ENCODE measurements around the gene RNASE9. TPM values are rescaled to one million over a fixed set of nuclear protein-coding genes. Genes with fewer than 3 reads are reported as not detected.
"Not testable (repeated sequence)": the region's sequence is repeated elsewhere in the genome, so short reads cannot be mapped to it uniquely, and the experiment has no call there.

The RNASE9 gene
- total and polyA plus RNA-seq, 2 experiments from 2014 or later = 0.24 TPM; not detected in 1

DNA sequence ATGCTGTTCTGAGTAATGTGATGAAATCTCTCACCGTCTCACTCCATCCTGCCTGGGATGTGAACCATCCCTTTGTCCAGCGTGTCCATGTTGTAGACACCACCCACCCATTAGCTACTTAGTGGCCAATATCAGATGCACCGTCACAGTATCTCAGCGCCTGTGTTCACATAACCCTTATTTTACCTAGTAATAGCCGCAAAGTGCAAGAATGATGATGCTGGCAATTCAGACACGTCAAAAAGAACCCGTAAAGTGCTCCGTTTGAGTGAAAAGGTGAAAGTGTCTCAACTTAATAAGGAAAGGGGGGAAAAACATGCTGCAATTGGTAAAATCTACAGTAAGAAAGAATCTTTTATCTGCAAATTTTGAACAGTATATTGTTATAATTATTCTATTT lies 52.5 kb downstream of the RNASE9 start:
- Histone ChIP-seq H3K4me3 (no peak overlapping the region), H3K36me3 (ENCODE audit: insufficient read depth) (no peaks in the 10 kb centered on the region), H3K4me1 (ENCODE audit: insufficient read depth) (0 out of 2 replicates have a peak, but pooled peaks cover 11% of the 10 kb centered on the region), H3K27ac (ENCODE audit: low read depth) (no peak overlapping the region), H4K20me1 (replicated peaks; ENCODE audit: insufficient read depth) (no peaks in the 10 kb centered on the region), H3K79me2 (replicated peaks; ENCODE audit: insufficient read depth) (no peaks in the 10 kb centered on the region), H3K4me2 (no peak overlapping the region), H3K9me2 (ENCODE audit: insufficient read depth) (peaks cover 2% of the 10 kb centered on the region; the same call in 1 of the 2 replicates), H2AFZ (no peak overlapping the region), H3K27me3 (ENCODE audit: insufficient read depth) (no peaks in the 10 kb centered on the region), H3F3A (replicated peaks; ENCODE audit: low read depth) (no peaks in the 10 kb centered on the region)
- H3K9me3 Mint-ChIP-seq = peaks cover 12% of the 10 kb centered on the region
- peaks cover 5% of the 10 kb centered on the region; the same call in 2 of the 3 replicates for H3K4me1 Mint-ChIP-seq
- no peaks in the 10 kb centered on the region for H3K27me3 Mint-ChIP-seq (ENCODE audit: insufficient read depth, low read depth, poor library complexity)
- TF ChIP-seq POLR2AphosphoS5 (IDR thresholded peaks at IDR 0.05; ENCODE audit: low read depth) (no peak), CREB1 (CRISPR knock-in tag; IDR thresholded peaks at IDR 0.05; ENCODE audit: low read depth) (no peak), JUNB (IDR thresholded peaks at IDR 0.05; ENCODE audit: unreplicated experiment) (no peak), STAT1 (IDR thresholded peaks at IDR 0.05; ENCODE audit: unreplicated experiment) (no peak), NANOG (IDR thresholded peaks at IDR 0.05; ENCODE audit: borderline replicate concordance) (no peak), ZNF114 (CRISPR knock-in tag; IDR thresholded peaks at IDR 0.05) (no peak), EZH2phosphoT487 (IDR thresholded peaks at IDR 0.05; ENCODE audit: unreplicated experiment) (no peak)
- TF ChIP-seq, protein P1, sequence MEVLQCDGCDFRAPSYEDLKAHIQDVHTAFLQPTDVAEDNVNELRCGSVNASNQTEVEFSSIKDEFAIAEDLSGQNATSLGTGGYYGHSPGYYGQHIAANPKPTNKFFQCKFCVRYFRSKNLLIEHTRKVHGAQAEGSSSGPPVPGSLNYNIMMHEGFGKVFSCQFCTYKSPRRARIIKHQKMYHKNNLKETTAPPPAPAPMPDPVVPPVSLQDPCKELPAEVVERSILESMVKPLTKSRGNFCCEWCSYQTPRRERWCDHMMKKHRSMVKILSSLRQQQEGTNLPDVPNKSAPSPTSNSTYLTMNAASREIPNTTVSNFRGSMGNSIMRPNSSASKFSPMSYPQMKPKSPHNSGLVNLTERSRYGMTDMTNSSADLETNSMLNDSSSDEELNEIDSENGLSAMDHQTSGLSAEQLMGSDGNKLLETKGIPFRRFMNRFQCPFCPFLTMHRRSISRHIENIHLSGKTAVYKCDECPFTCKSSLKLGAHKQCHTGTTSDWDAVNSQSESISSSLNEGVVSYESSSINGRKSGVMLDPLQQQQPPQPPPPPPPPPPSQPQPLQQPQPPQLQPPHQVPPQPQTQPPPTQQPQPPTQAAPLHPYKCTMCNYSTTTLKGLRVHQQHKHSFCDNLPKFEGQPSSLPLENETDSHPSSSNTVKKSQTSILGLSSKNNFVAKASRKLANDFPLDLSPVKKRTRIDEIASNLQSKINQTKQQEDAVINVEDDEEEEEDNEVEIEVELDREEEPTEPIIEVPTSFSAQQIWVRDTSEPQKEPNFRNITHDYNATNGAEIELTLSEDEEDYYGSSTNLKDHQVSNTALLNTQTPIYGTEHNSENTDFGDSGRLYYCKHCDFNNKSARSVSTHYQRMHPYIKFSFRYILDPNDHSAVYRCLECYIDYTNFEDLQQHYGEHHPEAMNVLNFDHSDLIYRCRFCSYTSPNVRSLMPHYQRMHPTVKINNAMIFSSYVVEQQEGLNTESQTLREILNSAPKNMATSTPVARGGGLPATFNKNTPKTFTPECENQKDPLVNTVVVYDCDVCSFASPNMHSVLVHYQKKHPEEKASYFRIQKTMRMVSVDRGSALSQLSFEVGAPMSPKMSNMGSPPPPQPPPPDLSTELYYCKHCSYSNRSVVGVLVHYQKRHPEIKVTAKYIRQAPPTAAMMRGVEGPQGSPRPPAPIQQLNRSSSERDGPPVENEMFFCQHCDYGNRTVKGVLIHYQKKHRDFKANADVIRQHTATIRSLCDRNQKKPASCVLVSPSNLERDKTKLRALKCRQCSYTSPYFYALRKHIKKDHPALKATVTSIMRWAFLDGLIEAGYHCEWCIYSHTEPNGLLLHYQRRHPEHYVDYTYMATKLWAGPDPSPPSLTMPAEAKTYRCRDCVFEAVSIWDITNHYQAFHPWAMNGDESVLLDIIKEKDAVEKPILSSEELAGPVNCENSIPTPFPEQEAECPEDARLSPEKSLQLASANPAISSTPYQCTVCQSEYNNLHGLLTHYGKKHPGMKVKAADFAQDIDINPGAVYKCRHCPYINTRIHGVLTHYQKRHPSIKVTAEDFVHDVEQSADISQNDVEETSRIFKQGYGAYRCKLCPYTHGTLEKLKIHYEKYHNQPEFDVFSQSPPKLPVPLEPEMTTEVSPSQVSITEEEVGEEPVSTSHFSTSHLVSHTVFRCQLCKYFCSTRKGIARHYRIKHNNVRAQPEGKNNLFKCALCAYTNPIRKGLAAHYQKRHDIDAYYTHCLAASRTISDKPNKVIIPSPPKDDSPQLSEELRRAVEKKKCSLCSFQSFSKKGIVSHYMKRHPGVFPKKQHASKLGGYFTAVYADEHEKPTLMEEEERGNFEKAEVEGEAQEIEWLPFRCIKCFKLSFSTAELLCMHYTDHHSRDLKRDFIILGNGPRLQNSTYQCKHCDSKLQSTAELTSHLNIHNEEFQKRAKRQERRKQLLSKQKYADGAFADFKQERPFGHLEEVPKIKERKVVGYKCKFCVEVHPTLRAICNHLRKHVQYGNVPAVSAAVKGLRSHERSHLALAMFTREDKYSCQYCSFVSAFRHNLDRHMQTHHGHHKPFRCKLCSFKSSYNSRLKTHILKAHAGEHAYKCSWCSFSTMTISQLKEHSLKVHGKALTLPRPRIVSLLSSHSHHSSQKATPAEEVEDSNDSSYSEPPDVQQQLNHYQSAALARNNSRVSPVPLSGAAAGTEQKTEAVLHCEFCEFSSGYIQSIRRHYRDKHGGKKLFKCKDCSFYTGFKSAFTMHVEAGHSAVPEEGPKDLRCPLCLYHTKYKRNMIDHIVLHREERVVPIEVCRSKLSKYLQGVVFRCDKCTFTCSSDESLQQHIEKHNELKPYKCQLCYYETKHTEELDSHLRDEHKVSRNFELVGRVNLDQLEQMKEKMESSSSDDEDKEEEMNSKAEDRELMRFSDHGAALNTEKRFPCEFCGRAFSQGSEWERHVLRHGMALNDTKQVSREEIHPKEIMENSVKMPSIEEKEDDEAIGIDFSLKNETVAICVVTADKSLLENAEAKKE (CRISPR knock-in tag; IDR thresholded peaks at IDR 0.05) = no peak
- TF ChIP-seq, protein P2, sequence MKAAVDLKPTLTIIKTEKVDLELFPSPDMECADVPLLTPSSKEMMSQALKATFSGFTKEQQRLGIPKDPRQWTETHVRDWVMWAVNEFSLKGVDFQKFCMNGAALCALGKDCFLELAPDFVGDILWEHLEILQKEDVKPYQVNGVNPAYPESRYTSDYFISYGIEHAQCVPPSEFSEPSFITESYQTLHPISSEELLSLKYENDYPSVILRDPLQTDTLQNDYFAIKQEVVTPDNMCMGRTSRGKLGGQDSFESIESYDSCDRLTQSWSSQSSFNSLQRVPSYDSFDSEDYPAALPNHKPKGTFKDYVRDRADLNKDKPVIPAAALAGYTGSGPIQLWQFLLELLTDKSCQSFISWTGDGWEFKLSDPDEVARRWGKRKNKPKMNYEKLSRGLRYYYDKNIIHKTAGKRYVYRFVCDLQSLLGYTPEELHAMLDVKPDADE (IDR thresholded peaks at IDR 0.05) = no peak
- TF ChIP-seq, protein P3, sequence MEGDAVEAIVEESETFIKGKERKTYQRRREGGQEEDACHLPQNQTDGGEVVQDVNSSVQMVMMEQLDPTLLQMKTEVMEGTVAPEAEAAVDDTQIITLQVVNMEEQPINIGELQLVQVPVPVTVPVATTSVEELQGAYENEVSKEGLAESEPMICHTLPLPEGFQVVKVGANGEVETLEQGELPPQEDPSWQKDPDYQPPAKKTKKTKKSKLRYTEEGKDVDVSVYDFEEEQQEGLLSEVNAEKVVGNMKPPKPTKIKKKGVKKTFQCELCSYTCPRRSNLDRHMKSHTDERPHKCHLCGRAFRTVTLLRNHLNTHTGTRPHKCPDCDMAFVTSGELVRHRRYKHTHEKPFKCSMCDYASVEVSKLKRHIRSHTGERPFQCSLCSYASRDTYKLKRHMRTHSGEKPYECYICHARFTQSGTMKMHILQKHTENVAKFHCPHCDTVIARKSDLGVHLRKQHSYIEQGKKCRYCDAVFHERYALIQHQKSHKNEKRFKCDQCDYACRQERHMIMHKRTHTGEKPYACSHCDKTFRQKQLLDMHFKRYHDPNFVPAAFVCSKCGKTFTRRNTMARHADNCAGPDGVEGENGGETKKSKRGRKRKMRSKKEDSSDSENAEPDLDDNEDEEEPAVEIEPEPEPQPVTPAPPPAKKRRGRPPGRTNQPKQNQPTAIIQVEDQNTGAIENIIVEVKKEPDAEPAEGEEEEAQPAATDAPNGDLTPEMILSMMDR (conservative IDR thresholded peaks at IDR 0.05; ENCODE audit: low read depth in 2 of 2) = no peak
- ATAC-seq = no peak
- H3K4me3 Mint-ChIP-seq = no peak overlapping the region
- H3K36me3 Mint-ChIP-seq (ENCODE audit: low read depth) = peaks cover 10% of the 10 kb centered on the region
- DNase-seq (ENCODE audit: low spot score) = no peak
- no peak overlapping the region for H3K27ac Mint-ChIP-seq

DNA sequence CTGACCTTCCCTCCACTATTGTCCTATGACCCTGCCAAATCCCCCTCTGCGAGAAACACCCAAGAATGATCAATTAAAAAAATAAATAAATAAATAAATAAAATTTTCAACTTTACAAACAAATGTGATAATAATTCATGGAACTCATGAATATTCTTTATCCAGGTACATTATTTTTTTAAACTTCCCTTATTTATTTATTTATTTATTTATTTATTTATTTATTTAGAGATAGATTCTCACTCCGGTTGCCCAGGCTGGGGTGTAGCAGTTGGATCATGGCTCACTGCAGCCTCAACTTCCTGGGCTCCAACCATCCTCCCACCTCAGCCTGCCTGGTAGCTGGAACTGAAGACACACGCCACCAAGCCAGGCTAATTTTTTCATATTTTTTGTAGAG lies 53.3 kb downstream of the RNASE9 start:
- H3F3A ChIP-seq (replicated peaks; ENCODE audit: low read depth); H3K36me3 ChIP-seq (ENCODE audit: insufficient read depth); ATAC-seq; H3K4me1 Mint-ChIP-seq; H3K9me2 ChIP-seq (ENCODE audit: insufficient read depth); H3K27ac Mint-ChIP-seq; H3K4me3 ChIP-seq; DNase-seq (ENCODE audit: low spot score); H3K4me1 ChIP-seq (ENCODE audit: insufficient read depth); H3K4me2 ChIP-seq; H3K27me3 ChIP-seq (ENCODE audit: insufficient read depth); H4K20me1 ChIP-seq (replicated peaks; ENCODE audit: insufficient read depth); H2AFZ ChIP-seq; H3K27ac ChIP-seq (ENCODE audit: low read depth); H3K4me3 Mint-ChIP-seq; H3K79me2 ChIP-seq (replicated peaks; ENCODE audit: insufficient read depth); H3K27me3 Mint-ChIP-seq (ENCODE audit: insufficient read depth, low read depth, poor library complexity): not testable (repeated sequence)
- Mint-ChIP-seq H3K36me3 (ENCODE audit: low read depth) (peaks cover 10% of the 10 kb centered on the region), H3K9me3 (peaks cover 12% of the 10 kb centered on the region)

DNA sequence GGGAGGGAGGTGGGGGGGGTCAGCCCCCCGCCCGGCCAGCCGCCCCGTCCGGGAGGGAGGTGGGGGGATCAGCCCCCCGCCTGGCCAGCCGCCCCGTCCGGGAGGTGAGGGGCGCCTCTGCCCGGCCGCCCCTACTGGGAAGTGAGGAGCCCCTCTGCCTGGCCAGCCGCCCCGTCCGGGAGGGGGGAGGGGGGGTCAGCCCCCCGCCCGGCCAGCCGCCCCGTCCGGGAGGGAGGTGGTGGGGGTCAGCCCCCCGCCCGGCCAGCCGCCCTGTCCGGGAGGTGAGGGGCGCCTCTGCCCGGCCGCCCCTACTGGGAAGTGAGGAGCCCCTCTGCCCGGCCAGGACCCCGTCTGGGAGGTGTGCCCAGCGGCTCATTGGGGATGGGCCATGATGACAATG lies 54.1 kb downstream of the RNASE9 start:
- not testable (repeated sequence) for H3K27ac Mint-ChIP-seq; H3F3A ChIP-seq (replicated peaks; ENCODE audit: low read depth); H3K4me1 ChIP-seq (ENCODE audit: insufficient read depth); H3K4me3 Mint-ChIP-seq; H3K4me2 ChIP-seq; H3K27ac ChIP-seq (ENCODE audit: low read depth); H3K79me2 ChIP-seq (replicated peaks; ENCODE audit: insufficient read depth); H3K36me3 ChIP-seq (ENCODE audit: insufficient read depth); H3K9me2 ChIP-seq (ENCODE audit: insufficient read depth); H4K20me1 ChIP-seq (replicated peaks; ENCODE audit: insufficient read depth); DNase-seq (ENCODE audit: low spot score); H3K27me3 Mint-ChIP-seq (ENCODE audit: insufficient read depth, low read depth, poor library complexity); ATAC-seq; H3K27me3 ChIP-seq (ENCODE audit: insufficient read depth); H3K4me1 Mint-ChIP-seq; H3K4me3 ChIP-seq; H2AFZ ChIP-seq
- Mint-ChIP-seq H3K9me3 (peaks cover 12% of the 10 kb centered on the region), H3K36me3 (ENCODE audit: low read depth) (peaks cover 10% of the 10 kb centered on the region)

All from GM23338 (cell line).